NCI-H2171 treated with DMSO at 0.1 percent for 48 hours (cell line): Measurements from ENCODE around the gene FAM131C.

ENCODE experiments used
- DNase-seq: peaks from one replicate; lab custom pipeline; 2025; lab: John Stamatoyannopoulos, UW

The FAM131C gene

DNA sequence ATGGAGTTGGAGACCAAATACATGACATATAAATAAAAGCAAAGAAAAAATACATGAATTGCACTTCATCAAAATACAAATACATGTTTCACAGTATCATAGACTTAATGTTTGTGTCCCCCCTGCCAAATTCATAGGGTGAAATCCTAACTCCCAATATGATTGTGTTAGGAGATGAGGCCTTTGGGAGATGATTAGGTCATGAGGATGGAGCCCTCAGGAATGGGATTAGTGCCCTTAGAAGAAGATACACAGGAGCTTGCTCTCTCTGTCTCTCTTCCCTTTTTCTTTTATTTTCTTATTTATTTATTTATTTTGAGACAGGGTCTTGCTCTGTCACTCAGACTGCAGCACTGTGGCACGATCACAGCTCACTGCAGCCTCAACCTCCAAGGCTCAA is 26.0 kb upstream of the FAM131C start:
- no peak for DNase-seq

DNA sequence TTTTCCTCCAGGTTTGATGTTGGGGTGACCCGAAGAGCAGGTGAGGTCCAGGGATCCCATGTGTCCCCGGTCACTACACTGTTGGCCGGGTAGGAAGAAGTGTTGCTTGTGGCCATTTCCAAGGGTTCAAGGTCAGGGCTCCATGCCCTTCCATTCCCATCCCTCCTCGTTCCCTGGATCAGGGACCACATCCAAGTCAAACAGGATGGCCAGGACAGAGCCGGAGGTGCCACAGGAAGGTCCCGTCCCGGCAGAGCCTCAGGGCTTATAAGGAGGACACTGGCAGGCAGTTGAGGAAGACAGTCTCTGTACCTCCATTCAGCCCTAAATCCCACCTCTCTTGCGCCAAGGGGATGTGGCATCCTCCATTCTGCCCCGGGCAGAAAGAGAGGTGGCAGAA is 22.0 kb upstream of the FAM131C start:
- DNase-seq: no peak

DNA sequence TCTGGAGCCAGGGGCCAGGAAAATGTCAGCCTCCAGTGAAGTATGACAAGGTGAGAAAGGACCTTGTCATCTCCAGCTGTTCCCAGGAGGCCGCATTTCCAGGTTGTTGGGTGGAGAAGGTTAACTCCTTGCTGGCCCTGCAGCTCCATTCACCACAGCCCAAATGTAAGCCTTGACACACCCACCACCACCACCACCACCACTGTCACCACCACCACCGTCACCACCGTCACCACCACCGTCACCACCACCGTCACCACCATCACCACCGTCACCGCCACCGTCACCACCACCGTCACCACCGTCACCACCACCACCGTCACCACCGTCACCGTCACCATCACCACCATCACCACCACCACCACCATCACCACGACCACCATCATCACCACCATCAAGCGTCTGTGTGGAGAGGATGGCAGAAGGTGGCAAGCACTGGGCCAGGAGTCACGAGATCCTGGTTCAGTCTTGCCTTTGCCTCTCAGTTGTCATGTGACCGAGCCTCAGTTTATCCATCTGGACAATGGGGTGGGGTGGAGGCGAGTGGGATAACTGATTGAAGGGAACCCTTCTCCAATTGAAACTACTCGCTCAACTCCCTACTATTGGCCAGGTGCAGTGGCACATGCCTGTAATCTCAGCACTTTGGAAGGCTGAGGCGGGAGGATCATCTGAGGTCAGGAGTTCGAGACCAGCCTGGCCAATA is 21.2 kb upstream of the FAM131C start:
- no peak for DNase-seq

DNA sequence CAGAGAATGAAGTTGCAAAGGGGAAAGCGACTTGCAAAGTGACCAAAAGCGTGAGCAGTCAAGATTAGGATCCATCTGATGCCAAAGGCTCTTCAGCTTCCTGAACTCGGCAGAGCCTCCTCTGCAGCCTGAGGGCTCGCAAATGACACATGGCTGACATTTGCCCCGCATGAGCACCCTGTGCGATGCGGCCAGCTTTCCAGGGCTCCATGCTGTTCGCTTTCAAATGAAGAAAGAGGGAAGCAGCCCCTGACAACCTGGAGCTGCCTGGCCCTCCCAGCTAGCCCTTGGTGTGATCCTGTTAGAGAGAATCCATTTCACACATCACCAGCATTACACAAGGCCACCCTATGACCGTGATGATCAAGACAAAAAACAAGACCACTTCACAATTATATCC is 20.2 kb upstream of the FAM131C start:
- no peak for DNase-seq

DNA sequence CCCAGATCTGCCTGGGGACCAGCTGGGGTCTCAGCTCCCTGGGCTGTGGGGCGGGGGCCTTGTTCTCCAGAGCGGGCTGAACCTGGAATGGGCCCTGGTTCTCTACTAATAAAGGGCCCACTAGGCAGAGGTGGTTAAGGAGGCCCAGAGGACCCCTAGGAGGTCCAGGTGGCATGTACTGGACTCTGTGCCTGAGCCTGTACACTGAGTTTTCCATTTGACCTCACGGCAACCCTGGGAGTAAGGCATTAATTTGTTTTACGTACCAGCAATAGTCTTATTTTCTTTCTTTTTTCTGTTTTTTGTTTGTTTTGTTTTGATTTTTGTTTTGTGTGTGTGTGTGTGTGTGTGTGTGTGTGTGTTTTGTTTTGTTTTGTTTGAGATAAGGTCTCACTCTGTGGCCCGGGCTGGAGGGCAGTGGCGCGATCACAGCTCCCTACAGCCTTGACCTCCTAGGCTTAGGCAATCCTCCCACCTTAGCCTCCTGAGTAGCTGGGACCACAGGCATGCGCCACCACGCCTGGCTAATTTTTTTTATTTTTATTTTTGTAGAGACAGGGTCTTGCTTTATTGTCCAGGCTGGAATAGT is 19.6 kb upstream of the FAM131C start:
- no peak for DNase-seq

DNA sequence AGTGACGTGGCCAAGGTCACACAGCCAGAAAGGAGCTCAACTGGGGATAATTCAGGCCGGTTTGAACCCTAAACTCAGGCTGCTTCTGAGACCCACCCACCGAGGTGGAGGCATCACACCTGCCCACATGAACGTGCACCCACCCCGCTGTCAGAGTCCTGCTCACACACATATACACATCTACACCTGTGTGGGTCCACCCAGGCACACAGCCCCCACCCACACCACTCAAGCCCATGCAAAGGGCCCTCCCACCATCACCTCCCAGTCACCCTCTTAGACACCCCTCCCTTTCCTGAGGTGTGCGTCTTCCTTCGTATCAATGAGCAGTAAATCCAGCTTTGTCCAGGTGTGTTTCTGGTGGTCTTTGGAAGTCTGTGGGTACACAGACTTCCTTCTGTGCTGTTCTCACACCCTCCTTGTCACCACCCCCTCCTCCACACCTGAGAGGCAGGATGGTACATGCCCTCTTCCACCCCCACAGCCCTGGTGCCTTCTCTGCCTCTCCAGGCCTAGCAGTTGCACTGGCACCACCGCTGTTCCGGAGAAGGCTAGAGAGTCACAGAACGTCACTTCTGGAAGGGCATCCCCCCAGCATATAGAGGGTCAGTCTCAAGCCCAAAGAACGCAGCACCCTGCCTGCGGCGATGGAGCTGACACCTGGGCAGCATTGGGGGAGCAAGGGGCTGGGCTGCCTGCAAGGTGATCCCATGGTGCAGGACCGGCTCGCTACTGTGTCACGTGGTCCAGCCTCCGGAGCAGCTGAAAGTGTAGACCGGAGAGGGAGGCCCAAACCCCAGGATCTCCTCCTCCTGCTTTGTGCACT is 18.9 kb upstream of the FAM131C start:
- no peak for DNase-seq

DNA sequence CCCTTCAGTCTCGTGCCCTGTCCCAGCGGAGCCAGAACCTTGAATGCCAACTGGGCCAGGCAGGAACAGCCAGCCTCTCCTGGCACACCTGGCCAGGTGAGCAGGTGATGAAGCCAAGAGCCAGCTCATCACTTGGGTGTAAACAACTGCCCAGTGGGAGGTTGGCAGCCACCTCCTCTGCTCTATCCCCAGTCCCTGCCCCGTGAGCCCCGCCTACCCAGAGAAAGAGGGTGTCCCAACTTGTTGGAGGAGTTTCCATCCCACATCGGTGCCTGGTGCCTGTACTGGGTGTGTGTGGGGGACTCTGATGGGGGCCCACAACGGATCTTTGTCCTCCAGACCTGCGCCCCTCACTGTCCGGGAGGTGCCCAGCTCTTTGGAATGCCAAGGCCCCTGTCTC is 17.8 kb upstream of the FAM131C start:
- no peak for DNase-seq

DNA sequence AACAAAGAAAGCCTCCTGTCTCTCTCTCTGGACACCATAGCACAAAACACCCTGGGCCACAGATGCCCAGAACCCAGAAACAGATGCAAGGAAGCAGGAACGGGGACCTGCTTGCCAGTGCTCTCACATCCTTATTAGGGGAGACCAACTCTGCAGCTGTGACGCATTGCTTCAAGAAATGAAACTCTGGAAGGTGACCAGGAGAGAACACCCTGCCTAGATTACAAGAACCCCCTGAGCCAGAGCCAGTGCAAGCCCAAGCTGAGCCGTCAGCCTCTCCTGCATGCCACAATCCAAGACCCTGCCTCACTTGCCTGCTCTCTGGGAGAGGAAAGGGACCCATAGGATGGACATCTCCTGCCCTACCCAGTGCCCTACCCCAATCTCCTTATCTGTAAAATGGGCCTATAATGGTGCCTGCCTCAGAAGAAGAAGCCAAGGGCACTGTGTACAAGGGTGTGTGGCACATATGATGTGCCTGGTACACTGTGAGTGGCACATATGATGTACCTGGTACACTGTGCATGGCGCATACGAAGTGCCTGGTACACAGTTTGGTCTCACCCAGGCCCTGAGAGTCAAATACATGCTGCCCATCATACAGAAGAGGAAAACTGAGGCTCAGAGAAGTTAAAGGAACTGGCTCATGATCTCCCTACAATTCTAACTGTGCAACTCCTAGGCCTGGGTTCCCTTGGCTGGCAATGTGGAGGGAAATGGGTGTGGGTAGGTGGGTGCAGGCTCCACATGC is 16.8 kb upstream of the FAM131C start:
- no peak for DNase-seq

DNA sequence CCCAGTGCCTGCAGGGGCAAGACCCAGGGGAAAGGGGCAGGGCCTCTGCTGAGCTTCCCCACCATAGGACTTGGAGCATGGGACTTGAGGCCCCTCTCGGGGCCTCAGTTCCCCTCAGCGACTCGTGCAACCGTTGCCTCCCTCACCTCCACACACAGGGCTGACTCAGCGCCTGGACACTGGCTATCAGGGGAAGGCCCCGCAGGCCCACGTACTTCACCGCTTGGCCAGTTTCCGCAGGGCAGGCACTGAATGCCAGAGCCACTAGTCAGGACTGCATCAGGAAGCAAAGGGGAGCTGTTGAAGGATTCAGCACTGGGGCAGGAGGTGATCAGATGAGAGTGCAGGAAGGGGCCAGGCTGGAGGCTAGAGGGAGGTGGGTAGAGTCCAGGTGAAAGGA is 15.5 kb upstream of the FAM131C start:
- DNase-seq: no peak

DNA sequence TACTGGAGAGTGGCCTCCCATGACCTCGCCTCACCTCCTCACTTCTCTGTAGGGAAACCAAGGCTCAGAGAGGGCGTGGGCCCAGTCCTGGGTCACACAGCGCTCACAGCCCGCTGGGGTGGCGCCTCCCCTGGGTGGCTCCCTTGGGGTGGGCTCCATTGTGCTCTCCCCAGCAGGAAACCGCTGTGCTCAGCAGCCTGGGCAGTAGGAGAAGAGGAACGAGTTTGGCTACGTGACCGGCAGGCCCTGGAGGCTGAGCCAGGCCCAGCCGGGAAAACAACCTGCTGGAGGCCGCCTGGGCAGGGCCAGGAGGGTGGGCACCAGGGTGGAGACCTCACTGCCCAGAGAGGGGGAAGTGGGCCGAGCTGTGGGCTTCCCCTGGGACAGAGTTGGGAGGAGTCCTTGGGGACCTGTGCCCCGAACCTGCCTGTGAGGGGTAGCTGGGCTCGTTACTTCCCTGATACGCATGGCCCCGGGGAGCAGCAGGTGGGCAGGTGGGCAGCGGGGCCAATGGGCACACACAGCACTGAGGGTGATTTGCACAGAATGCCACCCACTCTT is 15.0 kb upstream of the FAM131C start:
- no peak for DNase-seq

DNA sequence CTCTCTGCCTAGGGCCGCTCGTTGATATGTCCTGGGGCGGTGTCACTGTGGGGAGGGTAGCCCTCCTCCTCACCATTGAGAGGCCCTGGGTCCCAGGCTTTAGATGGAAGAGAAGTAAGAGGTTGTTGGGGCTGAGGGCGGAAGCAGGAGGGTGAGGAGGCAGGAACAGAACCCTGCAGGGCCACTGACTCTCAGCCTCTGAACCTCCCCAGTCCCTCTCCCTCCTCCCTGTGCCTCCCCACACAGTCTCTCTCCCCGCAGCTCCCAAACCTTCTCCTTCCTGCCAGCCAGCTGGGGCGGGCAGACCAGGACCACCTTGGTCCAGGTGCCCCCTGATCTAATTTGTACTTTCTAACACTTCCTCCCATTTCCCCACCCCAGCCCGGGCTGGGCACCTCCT is 14.3 kb upstream of the FAM131C start:
- no peak for DNase-seq

DNA sequence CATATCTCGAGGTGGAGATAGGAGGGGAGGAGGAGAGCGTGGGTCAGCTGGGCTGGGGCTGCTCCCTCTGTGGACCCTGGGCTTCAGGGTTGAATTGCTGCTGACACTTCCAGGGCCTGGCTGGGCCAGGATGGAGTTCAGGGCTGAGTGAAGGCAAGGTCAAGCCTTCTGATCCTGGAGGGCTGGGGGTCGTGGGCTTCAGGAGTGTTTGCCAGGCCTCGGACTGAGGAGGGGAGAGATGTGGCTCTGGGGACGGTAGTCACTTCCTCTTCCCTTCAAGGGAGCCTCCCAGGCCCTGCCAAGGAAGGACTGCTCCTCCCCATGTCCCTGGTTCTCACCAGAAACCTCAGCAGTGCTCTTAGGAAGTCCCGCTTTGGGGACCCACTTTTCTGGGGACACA is 12.1 kb upstream of the FAM131C start:
- no peak for DNase-seq

DNA sequence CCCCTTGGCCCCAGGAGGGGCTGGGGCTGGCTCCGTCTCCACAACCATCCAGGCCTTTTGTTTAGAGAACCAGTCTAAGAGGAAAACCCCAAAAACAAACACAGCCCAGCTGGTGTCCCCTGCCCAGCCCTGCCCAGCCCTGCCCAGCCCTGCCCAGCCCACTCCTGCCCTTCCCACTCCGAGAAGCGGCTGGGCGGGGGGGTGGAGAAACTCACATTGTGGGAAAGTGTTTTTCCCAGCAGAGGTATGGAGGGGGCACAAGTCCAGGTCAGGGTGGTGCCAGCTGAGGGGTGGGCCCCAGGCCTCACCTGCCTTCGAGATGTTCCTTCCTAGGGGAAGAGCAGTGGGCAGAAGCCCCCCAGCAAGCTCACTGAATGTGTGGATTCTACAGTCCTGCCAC is 10.0 kb upstream of the FAM131C start:
- DNase-seq: no peak

DNA sequence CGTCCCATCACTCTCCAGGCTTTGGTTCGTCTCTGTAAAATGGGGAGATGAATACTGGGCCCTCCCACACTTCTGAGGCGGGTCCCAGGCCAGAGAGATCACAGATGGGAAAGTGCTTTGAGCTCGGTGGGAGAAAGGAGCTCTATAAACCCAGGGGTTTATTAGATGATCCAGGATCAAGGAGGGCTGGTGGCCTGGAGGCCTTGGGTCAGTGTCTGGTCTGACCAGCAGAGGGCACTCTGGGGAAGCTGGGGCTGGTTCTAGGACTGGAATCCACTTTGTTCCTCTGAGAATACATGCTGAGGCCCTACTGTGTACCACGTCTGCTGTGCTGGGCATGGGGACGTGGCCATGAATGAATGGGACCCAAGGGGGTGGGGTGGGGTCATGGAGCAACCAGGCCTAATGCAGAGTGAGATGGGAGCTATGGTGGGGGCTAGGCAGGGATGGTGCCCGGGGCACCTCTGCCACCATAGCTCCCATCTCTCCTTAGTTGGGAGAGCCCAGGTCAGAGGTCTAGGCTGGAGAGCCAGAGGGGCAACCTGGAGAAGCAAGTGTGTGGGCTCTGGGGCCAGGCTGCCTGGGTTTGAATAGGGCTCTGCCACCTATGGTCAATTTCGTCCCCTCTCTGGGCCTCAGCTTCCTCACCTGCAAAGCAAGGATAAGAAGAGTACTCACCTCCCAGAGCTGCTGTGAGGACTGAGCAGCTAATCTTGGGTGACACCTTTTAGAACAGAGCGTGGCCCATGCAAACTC is 9.0 kb upstream of the FAM131C start:
- DNase-seq: peak; percentile 21

DNA sequence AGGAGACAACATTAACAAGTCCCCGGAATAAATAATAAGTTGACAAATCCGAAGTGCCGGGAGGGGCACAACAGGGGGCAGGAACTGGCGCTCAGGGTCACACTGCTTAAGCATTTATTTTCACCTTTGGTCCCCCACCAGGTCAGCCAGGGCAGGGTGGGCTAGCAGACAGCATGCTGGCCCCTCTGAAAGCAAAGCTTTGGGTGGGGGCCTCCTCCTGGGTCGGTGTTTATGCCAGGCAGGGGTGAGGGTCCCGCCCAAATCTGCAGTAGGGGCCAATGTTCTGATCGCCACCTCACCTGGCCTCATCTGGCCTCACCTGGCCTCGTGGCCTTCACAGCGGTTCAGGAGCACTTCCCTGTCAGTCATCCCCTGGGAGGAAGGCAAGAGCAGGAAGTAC is 8.2 kb upstream of the FAM131C start:
- no peak for DNase-seq

DNA sequence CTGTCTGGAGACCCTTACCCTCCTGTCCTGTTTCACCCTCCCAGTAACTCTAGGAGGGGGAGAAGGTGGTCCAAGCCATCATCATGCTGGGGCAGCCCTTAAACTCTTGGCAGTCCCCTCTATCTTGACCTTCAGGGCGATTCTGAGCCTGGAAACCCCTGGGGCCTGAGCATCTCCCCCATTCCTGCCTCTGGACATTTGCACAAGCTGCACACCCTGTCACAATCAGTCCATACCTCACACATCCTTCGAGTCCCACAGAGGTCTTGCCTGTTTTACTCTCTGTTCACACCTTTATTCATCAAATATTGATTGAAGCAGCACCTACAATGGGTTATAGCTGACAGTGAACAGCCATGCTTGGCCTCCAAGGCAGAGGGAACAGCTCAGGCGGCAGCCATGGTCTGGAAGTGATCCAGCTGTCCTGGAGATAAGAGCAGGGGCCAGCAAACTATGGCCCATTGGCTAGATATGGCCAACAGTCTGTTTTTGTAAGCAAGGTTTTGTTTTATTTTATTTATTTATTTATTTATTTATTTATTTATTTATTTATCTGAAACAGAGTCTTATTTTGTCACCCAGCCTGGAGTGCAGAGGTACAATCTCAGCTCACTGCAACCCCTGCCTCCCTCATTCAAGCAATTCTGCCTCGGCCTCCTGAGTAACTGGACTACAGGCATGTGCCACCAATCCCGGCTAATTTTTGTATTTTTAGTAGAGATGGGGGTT is 7.1 kb upstream of the FAM131C start:
- no peak for DNase-seq

DNA sequence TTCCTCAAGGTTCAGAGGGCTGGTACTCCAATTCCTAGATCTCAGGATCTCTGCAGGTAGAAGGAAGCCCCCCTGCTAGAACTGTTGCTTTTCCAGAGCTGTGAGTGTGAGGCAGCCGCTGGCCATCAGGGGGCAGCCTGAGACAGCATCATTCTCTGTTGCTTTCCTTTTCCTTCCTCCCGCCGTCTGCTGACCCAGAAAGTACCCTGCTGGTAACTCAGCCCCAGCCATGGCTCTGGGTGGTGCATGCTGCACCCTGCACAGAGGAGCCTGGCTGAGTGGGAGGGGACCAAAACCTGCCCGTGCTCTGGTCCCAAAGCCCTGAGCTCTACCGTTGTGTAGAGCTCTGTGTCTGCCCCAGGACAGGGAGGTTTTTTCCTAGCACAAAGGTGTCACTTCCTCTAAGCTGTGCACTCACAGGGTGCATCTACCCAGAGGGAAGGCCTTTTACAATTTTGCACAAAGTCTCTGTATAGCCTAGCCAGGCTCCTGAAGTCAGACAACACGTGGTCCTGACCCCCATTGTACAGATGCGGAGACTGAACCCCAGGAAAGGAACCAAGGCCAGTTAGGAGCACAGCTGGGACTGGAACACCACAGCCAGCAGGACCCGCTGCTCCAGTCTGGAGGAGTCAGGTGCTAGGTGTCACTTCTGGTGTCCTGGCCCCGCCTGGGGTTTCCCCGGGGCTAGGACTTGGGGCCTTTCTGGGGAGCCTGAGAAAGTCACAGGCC is 5.6 kb upstream of the FAM131C start:
- DNase-seq: peak; percentile 80

DNA sequence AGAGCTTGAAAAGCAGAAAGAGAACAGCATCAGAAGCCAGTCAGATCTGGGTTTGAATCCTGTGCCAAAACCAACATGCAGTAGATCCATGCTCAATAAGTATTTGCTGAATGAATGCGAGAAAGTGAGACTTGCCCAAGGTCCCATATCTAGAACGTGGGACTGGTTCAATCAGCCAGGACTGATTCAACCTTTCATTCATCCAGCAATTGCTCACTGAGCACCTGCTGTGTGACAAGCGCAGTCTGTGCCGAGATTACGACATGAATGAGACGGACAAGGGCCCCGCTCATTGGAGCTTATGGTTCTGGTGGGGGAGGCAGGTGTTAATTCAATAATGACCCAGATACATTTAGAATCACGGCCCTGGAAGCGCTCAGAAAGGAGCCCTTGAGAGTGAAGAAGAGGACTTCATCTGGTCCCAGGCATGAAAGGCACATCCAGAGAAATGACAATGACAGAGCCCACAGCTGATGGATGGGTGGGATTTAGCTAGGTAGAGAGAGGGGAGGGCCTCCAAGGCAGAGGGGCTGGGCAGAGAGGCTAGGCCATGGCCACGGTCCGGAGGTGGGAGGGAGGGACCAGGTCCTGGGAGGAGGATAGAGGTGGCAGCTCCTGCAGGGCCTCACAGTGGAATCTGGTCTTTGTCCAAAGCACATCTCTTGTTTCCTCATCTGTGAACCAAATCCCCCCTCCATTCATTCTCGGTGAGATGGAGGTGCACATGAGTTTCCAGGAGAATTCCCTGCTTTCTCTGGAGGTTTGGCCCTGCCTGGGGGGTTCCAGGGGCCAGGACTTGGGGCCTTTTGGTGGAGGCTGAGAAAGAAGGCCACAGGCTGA is 4.2 kb upstream of the FAM131C start:
- DNase-seq: no peak

DNA sequence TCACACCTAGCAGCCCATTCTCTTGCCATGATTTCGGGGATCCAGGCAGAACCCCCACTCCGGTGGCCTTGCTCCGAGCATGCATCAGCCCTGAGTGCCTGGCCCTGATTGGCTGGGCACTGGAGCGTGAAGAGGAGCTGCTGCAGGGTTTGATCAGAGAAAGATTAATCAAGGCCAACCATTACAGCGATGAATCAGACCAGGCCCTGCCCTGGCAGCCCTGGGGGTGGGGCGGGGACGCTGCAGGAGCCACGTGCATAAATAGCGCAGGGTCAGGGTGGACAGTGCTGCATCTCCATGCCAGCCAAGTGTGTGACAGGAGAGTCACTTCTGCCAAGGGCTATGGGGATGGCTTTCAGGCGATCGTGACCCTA is 3.4 kb upstream of the FAM131C start:
- no peak for DNase-seq
